Immature natural killer cell (primary cell): ENCODE data around the gene NEK5. TPM values are rescaled to one million over a fixed set of nuclear protein-coding genes. Genes with fewer than 3 reads are reported as not detected.

Experiments used
- DNase-seq, 3 donors: peaks; one replicate each; pipeline ENCODE4 v3.0.0; 2022; ENCODE audit warnings: mixed read lengths in 1 of 3
- H3K27ac Mint-ChIP-seq, 6 donors: one replicate each; pipeline ENCODE4 v1.8.0; 2020; ENCODE audit warnings: mixed read lengths in 6 of 6, mild to moderate bottlenecking in 5 of 6, inconsistent platforms in 4 of 6, moderate library complexity in 3 of 6
- H3K27me3 Mint-ChIP-seq, 3 donors: one replicate each; pipeline ENCODE4 v1.8.0; 2020 to 2021; ENCODE audit warnings: low read depth in 3 of 3, mild to moderate bottlenecking in 3 of 3, mixed read lengths in 3 of 3, moderate library complexity in 3 of 3, inconsistent platforms in 1 of 3
- H3K36me3 Mint-ChIP-seq, 3 donors: one replicate each; pipeline ENCODE4 v1.8.0; 2020; ENCODE audit warnings: mixed read lengths in 3 of 3, inconsistent platforms in 2 of 3, mild to moderate bottlenecking in 2 of 3
- H3K4me1 Mint-ChIP-seq, 2 donors: one replicate each; pipeline ENCODE4 v1.8.0; 2020; ENCODE audit warnings: inconsistent platforms in 2 of 2, mild to moderate bottlenecking in 2 of 2, mixed read lengths in 2 of 2, moderate library complexity in 1 of 2
- H3K4me3 Mint-ChIP-seq, 5 donors: one replicate each; pipeline ENCODE4 v1.8.0; 2020; ENCODE audit warnings: mild to moderate bottlenecking in 5 of 5, mixed read lengths in 5 of 5, inconsistent platforms in 3 of 5, moderate library complexity in 3 of 5
- H3K9me3 Mint-ChIP-seq, 6 donors: one replicate each; pipeline ENCODE4 v1.8.0; 2020; ENCODE audit warnings: mild to moderate bottlenecking in 6 of 6, mixed read lengths in 6 of 6, inconsistent platforms in 4 of 6, moderate library complexity in 3 of 6
- polyA plus RNA-seq, 3 donors: library from polyadenylated mRNA; unstranded; fragments of 300-500 nt; fragmentation: Illumina TruSeq; gene quantifications; one replicate each; pipeline ENCODE4 v1.2.3, GENCODE V29; 2021

Gene NEK5
- polyA plus RNA-seq, 3 donors from 2014 or later = 0.07 TPM; not detected in 2

- H3K9me3 Mint-ChIP-seq = peaks cover 0 to 1% (median 0%) of the 10 kb centered on the region in 6 donors
- H3K4me1 Mint-ChIP-seq = peaks cover 18 to 35% of the 10 kb centered on the region in 2 donors
- H3K4me3 Mint-ChIP-seq = peak within 1 kb of the TSS; percentile 97 to 100 (median 100)
- DNase-seq = peak in 2 of 3 donors; percentile 5 to 10
- peaks cover 0 to 5% (median 0%) of the 10 kb centered on the region in 3 donors for H3K36me3 Mint-ChIP-seq
- H3K27ac Mint-ChIP-seq = peak within 1 kb of the TSS; percentile 89 to 97 (median 90)
- H3K27me3 Mint-ChIP-seq = peaks cover 5 to 15% (median 6%) of the 10 kb centered on the region in 3 donors
Measured at GRCh38 chr13:52010890-52011631, 117.8 kb downstream of the NEK5 start, which contains the start of gene ATP7B. Gene ATP7B, minus strand, starts transcription at chr13:52011450. Its CDS starts 113 bp downstream, at chr13:52011337.

- Mint-ChIP-seq H3K27ac (no peak overlapping the region), H3K4me1 (peaks cover 16 to 27% of the 10 kb centered on the region in 2 donors), H3K9me3 (peaks cover 0 to 1% (median 0%) of the 10 kb centered on the region in 6 donors), H3K4me3 (peak overlapping the region; percentile 3 to 100 (median 18)), H3K36me3 (no peaks in the 10 kb centered on the region), H3K27me3 (peaks cover 5 to 17% (median 10%) of the 10 kb centered on the region in 3 donors)
- no peak for DNase-seq
Measured at GRCh38 chr13:52009946-52010345, 118.9 kb downstream of the NEK5 start.

- Mint-ChIP-seq H3K4me3 (no peak overlapping the region), H3K27me3 (peaks cover 5 to 15% (median 8%) of the 10 kb centered on the region in 3 donors), H3K36me3 (no peaks in the 10 kb centered on the region), H3K4me1 (peaks cover 5 to 8% of the 10 kb centered on the region in 2 donors), H3K9me3 (peaks cover 0 to 1% (median 0%) of the 10 kb centered on the region in 6 donors), H3K27ac (no peak overlapping the region)
- no peak for DNase-seq
Measured at GRCh38 chr13:52006523-52007245, 122.2 kb downstream of the NEK5 start.

- Mint-ChIP-seq H3K36me3 (no peaks in the 10 kb centered on the region), H3K27ac (no peak overlapping the region), H3K9me3 (peaks cover 0 to 1% (median 0%) of the 10 kb centered on the region in 6 donors), H3K4me3 (no peak overlapping the region), H3K4me1 (peaks cover 2 to 3% of the 10 kb centered on the region in 2 donors), H3K27me3 (peaks cover 1 to 11% (median 8%) of the 10 kb centered on the region in 3 donors)
- no peak for DNase-seq
Measured at GRCh38 chr13:52005841-52006522, 122.9 kb downstream of the NEK5 start.

- no peak for DNase-seq
- no peaks in the 10 kb centered on the region for H3K36me3 Mint-ChIP-seq
- H3K4me1 Mint-ChIP-seq = no peaks in the 10 kb centered on the region
- H3K27me3 Mint-ChIP-seq = peaks cover 2 to 10% (median 8%) of the 10 kb centered on the region in 3 donors
- no peak overlapping the region for H3K27ac Mint-ChIP-seq
- peaks cover 0 to 1% (median 0%) of the 10 kb centered on the region in 6 donors for H3K9me3 Mint-ChIP-seq
- no peak overlapping the region for H3K4me3 Mint-ChIP-seq
Measured at GRCh38 chr13:52004511-52005170, 124.2 kb downstream of the NEK5 start.

GRCh38 chr13:52003541-52003940 is 125.3 kb downstream of the NEK5 start:
- Mint-ChIP-seq H3K36me3 (no peaks in the 10 kb centered on the region), H3K27me3 (peaks cover 6 to 10% (median 10%) of the 10 kb centered on the region in 3 donors)

GRCh38 chr13:52002361-52002760 is 126.5 kb downstream of the NEK5 start:
- peaks cover 0 to 1% (median 0%) of the 10 kb centered on the region in 6 donors for H3K9me3 Mint-ChIP-seq

More at GRCh38 chr13:52003541-52003940, 125.3 kb downstream of the NEK5 start:
- Mint-ChIP-seq H3K9me3 (peaks cover 0 to 1% (median 0%) of the 10 kb centered on the region in 6 donors), H3K27ac (no peak overlapping the region), H3K4me3 (no peak overlapping the region), H3K4me1 (no peaks in the 10 kb centered on the region)
- no peak for DNase-seq

GRCh38 chr13:52001120-52001731 is 127.6 kb downstream of the NEK5 start:
- H3K27ac Mint-ChIP-seq = no peak overlapping the region
- H3K4me3 Mint-ChIP-seq = no peak overlapping the region
- no peaks in the 10 kb centered on the region for H3K4me1 Mint-ChIP-seq
- H3K27me3 Mint-ChIP-seq = peaks cover 7 to 8% (median 8%) of the 10 kb centered on the region in 3 donors
- peak; percentile 39 to 43 (median 41) for DNase-seq
- H3K9me3 Mint-ChIP-seq = no peaks in the 10 kb centered on the region
- no peaks in the 10 kb centered on the region for H3K36me3 Mint-ChIP-seq

More at GRCh38 chr13:52002361-52002760, 126.5 kb downstream of the NEK5 start:
- no peak for DNase-seq
- Mint-ChIP-seq H3K27ac (no peak overlapping the region), H3K4me1 (no peaks in the 10 kb centered on the region), H3K27me3 (peaks cover 7 to 13% (median 8%) of the 10 kb centered on the region in 3 donors), H3K36me3 (no peaks in the 10 kb centered on the region), H3K4me3 (no peak overlapping the region)

GRCh38 chr13:51999921-52000320 is 129.0 kb downstream of the NEK5 start:
- Mint-ChIP-seq H3K4me1 (no peaks in the 10 kb centered on the region), H3K27me3 (peaks cover 5 to 8% (median 6%) of the 10 kb centered on the region in 3 donors), H3K9me3 (no peaks in the 10 kb centered on the region), H3K27ac (no peak overlapping the region), H3K36me3 (no peaks in the 10 kb centered on the region), H3K4me3 (no peak overlapping the region)
- no peak for DNase-seq

GRCh38 chr13:51999510-51999911 is 129.4 kb downstream of the NEK5 start:
- DNase-seq = no peak
- Mint-ChIP-seq H3K36me3 (no peaks in the 10 kb centered on the region), H3K4me3 (no peak overlapping the region), H3K27ac (no peak overlapping the region), H3K9me3 (no peaks in the 10 kb centered on the region), H3K4me1 (no peaks in the 10 kb centered on the region), H3K27me3 (peaks cover 4 to 8% (median 5%) of the 10 kb centered on the region in 3 donors)

GRCh38 chr13:51998723-51999509 is 130.0 kb downstream of the NEK5 start:
- Mint-ChIP-seq H3K27ac (peak overlapping the region in 1 of 6 donors; percentile 14), H3K4me3 (no peak overlapping the region), H3K4me1 (no peaks in the 10 kb centered on the region), H3K27me3 (peaks cover 4 to 8% (median 7%) of the 10 kb centered on the region in 3 donors), H3K36me3 (no peaks in the 10 kb centered on the region), H3K9me3 (no peaks in the 10 kb centered on the region)
- DNase-seq = no peak

- no peak overlapping the region for H3K27ac Mint-ChIP-seq
- H3K4me3 Mint-ChIP-seq = no peak overlapping the region
- no peaks in the 10 kb centered on the region for H3K9me3 Mint-ChIP-seq
- H3K36me3 Mint-ChIP-seq = no peaks in the 10 kb centered on the region
- H3K4me1 Mint-ChIP-seq = no peaks in the 10 kb centered on the region
- H3K27me3 Mint-ChIP-seq = peaks cover 4 to 8% (median 7%) of the 10 kb centered on the region in 3 donors
- no peak for DNase-seq
Measured at GRCh38 chr13:51997641-51998330, 131.1 kb downstream of the NEK5 start.
